ENCODE data around the gene FBXL17.

- TF ChIP-seq CTCF (conservative IDR thresholded peaks at IDR 0.05; ENCODE audit: low read depth, low read length) (no peak), EZH2 (IDR thresholded peaks at IDR 0.05; ENCODE audit: low read length, unreplicated experiment) (no peak), EZH2phosphoT487 (IDR thresholded peaks at IDR 0.05; ENCODE audit: borderline replicate concordance, low read length) (no peak)
These were observed 122.6 kb downstream of the FBXL17 start for GRCh38 chr5:108259306-108259705.
